ENCODE measurements around the gene ARMH3. TPM values are rescaled to one million over a fixed set of nuclear protein-coding genes. Genes with fewer than 3 reads are reported as not detected.
"Not testable (repeated sequence)": the region's sequence is repeated elsewhere in the genome, so short reads cannot be mapped to it uniquely, and the experiment has no call there.

Gene ARMH3
- total RNA-seq, 2 experiments from 2014 or later = 25.2 to 26.3 TPM

DNA sequence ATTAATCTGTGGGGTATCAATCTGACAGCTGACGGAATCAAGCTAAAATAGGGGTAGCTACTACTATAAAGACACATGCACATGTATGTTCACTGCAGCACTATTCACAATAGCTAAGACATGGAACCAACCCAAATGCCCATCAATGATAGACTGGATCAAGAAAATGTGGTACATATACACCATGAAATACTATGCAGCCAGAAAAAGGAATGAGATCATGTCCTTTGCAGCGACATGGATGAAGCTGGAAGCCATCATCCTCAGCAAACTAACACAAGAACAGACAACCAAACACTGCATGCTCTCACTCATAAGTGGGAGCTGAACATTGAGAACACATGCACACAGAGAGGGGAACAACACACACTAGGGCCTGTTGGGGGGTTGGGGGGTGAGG, 75.3 kb downstream of the ARMH3 start:
- DNase-seq; ATAC-seq; H3K9me3 Mint-ChIP-seq (ENCODE audit: insufficient read depth); H3K27ac Mint-ChIP-seq; H3K4me1 Mint-ChIP-seq (ENCODE audit: low read depth); POLR2A ChIA-PET; H3K4me3 Mint-ChIP-seq; H3K27me3 Mint-ChIP-seq (ENCODE audit: low read depth): not testable (repeated sequence)
- CTCF ChIA-PET = interaction anchor here (1.3 to 2.8 kb wide), 3 partner anchors 29 to 139 kb away, joined by 4 to 11 read pairs (median 4); no protein-coding TSS in a partner anchor
- peaks cover 14% of the 10 kb centered on the region for H3K36me3 Mint-ChIP-seq (ENCODE audit: low read depth)

DNA sequence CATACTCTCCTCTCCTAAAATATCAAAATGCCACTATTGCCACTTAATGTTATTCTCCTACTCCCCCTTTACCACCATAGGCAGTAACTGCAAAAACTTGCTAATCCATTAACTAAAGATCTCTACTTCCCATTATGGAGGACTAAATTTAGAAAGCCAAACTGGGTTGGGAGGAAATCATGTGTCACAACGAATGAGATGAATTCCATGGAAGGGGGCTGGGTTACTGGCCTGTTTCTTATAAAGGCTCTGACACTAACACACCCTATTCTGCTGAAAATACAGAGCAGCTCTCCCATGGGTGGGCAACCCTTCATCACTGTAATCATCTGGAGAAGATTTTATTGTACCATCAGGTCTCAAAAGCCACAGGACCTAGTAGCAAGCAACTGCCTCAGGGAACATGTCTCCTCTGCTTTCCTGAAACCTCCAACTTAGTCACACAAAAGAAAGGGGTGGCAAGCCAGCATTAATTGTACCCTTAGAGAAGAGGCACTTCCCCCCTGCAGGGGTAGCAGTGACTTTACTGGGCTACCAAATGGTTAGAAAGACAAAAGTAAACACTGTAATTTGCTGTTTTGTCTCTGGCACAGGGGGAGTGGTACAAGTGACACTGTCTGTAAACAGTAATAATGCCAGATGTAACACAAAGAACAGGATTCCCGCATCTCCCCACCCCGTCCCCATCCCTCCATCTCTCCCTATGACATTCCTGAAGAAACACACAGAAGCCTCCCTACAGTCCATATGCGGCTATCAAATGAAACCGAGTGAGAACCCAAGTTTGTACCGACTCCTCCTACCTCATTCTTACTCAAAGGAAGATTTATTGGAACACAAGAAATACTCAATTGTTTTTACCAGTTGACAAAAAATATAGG, 81.6 kb downstream of the ARMH3 start:
- ChIA-PET POLR2A (no interaction called here), CTCF (interaction anchor here (1.1 to 1.8 kb wide), 2 partner anchors 16 to 24 kb away, joined by 3 to 4 read pairs; no protein-coding TSS in a partner anchor)
- H3K4me3 Mint-ChIP-seq = peak overlapping the region; percentile 4
- DNase-seq = no peak
- peaks cover 50% of the 10 kb centered on the region for H3K36me3 Mint-ChIP-seq (ENCODE audit: low read depth)
- no peak for ATAC-seq
- no peaks in the 10 kb centered on the region for H3K27me3 Mint-ChIP-seq (ENCODE audit: low read depth)
- H3K27ac Mint-ChIP-seq = peak overlapping the region; percentile 86
- H3K4me1 Mint-ChIP-seq (ENCODE audit: low read depth) = peaks cover 26% of the 10 kb centered on the region
- H3K9me3 Mint-ChIP-seq (ENCODE audit: insufficient read depth) = no peaks in the 10 kb centered on the region

DNA sequence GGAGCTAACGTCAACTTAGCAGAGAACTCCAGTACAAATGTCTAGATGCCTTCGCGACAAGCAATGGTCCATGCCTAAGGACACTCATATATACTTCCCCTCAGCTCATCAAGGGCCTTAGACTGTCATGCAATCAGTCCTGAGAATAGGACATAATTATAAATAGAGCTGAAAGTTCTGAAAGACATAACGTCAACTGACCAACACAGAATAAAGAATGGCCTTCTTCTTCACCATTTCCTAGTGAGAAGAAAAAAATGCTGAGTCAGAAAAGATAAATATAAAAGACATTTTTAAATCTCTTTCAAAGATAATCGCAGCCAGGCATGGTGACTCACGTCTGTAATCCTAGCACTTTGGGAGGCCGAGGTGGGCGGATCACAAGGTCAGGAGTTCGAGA, 83.2 kb downstream of the ARMH3 start:
- H3K4me3 Mint-ChIP-seq = no peak overlapping the region
- H3K36me3 Mint-ChIP-seq (ENCODE audit: low read depth) = peaks cover 63% of the 10 kb centered on the region
- H3K27ac Mint-ChIP-seq = no peak overlapping the region
- no peaks in the 10 kb centered on the region for H3K27me3 Mint-ChIP-seq (ENCODE audit: low read depth)
- DNase-seq (no peak), ATAC-seq (no peak)
- POLR2A ChIA-PET = interaction anchor here (1.2 kb wide), 1 partner anchor 155 kb away, joined by 4 read pairs; the partner anchor contains the start of gene OGA
- CTCF ChIA-PET = interaction anchor here (0.6 to 2.4 kb wide), 4 partner anchors 15 to 132 kb away, joined by 3 to 6 read pairs (median 4); no protein-coding TSS in a partner anchor
- peaks cover 38% of the 10 kb centered on the region for H3K4me1 Mint-ChIP-seq (ENCODE audit: low read depth)
- no peaks in the 10 kb centered on the region for H3K9me3 Mint-ChIP-seq (ENCODE audit: insufficient read depth)

DNA sequence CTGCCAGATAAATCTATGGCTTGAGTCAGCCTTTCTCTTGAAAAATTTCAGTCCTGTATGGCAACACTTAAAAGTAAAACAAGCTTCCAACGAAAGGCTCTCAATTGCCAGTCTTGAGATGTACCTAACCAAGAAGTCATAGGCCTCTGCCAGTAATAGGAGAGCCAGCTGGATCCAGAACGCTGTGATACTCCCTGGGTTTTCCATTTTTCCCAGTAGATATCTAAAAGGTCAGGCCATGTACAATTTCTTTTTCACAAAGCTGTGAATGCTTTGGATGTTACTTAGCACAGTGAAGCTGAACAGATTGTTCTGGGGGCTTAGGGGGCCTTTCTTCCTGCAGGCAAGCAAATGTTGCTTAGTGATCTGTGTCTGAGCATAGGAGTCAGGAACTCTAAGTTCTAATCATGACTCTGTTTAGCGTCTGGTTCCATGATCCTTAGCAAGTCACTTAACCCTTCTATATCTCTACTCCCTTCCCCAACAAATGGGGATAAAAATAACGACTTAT, 86.5 kb downstream of the ARMH3 start:
- Mint-ChIP-seq H3K9me3 (ENCODE audit: insufficient read depth) (no peaks in the 10 kb centered on the region), H3K4me3 (no peak overlapping the region)
- DNase-seq = no peak

DNA sequence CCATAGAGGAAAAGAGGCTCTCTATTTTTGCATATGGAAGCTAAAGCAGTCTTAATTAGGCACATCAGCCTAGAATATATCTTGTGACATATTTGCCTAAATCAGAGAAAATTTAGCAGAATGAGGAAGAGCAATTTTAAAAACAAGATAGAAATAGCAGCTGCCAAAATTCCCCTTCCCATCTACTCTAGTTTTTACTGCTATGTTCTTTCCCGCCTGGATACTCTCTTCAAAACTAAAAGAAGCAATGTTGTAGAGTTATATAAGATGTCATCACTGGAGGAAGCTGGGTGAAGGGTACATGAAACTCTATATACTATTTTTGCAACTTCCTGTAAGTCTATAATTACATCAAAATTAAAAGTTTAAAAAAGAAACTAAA, 87.0 kb downstream of the ARMH3 start:
- no peak overlapping the region for H3K4me3 Mint-ChIP-seq
- ATAC-seq (no peak), DNase-seq (no peak)
- H3K4me1 Mint-ChIP-seq (ENCODE audit: low read depth) = peaks cover 34% of the 10 kb centered on the region
- peak overlapping the region; percentile 5 for H3K27ac Mint-ChIP-seq
- H3K9me3 Mint-ChIP-seq (ENCODE audit: insufficient read depth) = no peaks in the 10 kb centered on the region
- POLR2A ChIA-PET = interaction anchor here (1.2 kb wide), 2 partner anchors 9 to 10 kb away, joined by 3 read pairs; no protein-coding TSS in a partner anchor
- CTCF ChIA-PET = interaction anchor here (0.5 to 2.0 kb wide), 4 partner anchors 10 to 128 kb away, joined by 3 to 11 read pairs (median 7); no protein-coding TSS in a partner anchor
- no peaks in the 10 kb centered on the region for H3K27me3 Mint-ChIP-seq (ENCODE audit: low read depth)
- H3K36me3 Mint-ChIP-seq (ENCODE audit: low read depth) = peaks cover 53% of the 10 kb centered on the region

More for the DNA sequence above, 86.5 kb downstream of the ARMH3 start:
- Mint-ChIP-seq H3K27ac (peak overlapping the region; percentile 48), H3K36me3 (ENCODE audit: low read depth) (peaks cover 55% of the 10 kb centered on the region), H3K4me1 (ENCODE audit: low read depth) (peaks cover 39% of the 10 kb centered on the region), H3K27me3 (ENCODE audit: low read depth) (no peaks in the 10 kb centered on the region)
- ATAC-seq = no peak
- ChIA-PET CTCF (interaction anchor here (0.5 to 2.0 kb wide), 4 partner anchors 10 to 129 kb away, joined by 3 to 11 read pairs (median 7); no protein-coding TSS in a partner anchor), POLR2A (interaction anchor here (1.2 kb wide), 2 partner anchors 9 to 10 kb away, joined by 3 read pairs; no protein-coding TSS in a partner anchor)

DNA sequence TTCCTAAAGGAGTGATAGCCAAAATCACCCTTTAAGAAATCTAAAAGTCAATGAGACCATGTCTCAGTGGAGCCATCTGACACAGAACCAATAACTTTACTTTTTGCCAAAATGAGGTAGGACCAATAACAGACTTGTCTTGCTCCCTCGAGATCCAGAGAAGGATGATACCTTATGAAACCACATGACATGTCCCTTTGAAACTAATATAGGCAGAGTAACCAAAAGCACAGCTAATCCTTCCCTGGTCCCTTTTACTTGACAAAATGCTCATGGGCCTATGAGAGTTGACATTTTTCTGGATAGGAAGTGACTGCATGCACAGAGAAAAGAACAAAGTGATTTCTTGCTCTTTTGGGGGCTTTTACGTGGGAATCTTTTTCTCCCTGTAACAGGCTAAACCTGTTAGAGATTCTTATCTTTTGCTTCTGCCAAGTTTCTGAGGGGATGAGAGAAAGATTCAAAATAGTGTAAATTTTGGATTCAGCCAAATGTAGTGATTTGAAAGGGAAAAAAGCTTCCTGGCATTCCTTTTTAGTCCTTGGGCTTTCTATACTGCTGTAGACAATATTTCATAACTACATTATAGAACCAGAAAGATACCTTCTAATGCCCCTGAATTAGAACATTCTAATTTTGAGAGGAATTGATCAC, 87.6 kb downstream of the ARMH3 start:
- POLR2A ChIA-PET = interaction anchor here (1.2 kb wide), 2 partner anchors 8 to 9 kb away, joined by 3 read pairs; no protein-coding TSS in a partner anchor
- ATAC-seq (no peak), DNase-seq (no peak)
- Mint-ChIP-seq H3K27ac (no peak overlapping the region), H3K4me3 (no peak overlapping the region), H3K9me3 (ENCODE audit: insufficient read depth) (no peaks in the 10 kb centered on the region), H3K36me3 (ENCODE audit: low read depth) (peaks cover 50% of the 10 kb centered on the region), H3K4me1 (ENCODE audit: low read depth) (peaks cover 29% of the 10 kb centered on the region), H3K27me3 (ENCODE audit: low read depth) (no peaks in the 10 kb centered on the region)
- CTCF ChIA-PET = interaction anchor here (2.0 kb wide), 2 partner anchors 41 to 128 kb away, joined by 8 to 11 read pairs; no protein-coding TSS in a partner anchor

DNA sequence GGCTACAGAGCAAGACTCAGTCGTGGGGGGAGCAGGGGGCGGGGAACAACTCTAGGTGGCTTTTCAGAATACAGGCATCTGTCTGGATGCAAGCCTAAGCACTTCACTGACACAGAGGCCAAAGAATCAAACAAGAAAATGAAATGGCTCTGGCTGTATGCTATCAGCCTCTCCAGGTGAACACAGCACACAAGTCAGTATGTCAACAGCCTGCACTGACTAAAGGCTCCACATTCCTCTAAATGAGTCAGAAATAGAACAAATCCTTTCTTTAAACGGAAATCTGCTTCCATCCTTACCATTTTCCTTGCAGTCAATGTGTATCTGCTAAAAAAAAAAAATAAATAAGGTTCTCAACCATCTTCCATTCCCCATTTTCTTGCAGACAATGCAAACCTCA, 88.3 kb downstream of the ARMH3 start:
- peaks cover 48% of the 10 kb centered on the region for H3K36me3 Mint-ChIP-seq (ENCODE audit: low read depth)
- DNase-seq = no peak
- CTCF ChIA-PET = interaction anchor here (1.1 kb wide), 1 partner anchor 77 kb away, joined by 3 read pairs; no protein-coding TSS in a partner anchor
- ATAC-seq = no peak
- H3K4me3 Mint-ChIP-seq = no peak overlapping the region
- no peak overlapping the region for H3K27ac Mint-ChIP-seq
- POLR2A ChIA-PET = no interaction called here
- H3K27me3 Mint-ChIP-seq (ENCODE audit: low read depth) = no peaks in the 10 kb centered on the region
- H3K9me3 Mint-ChIP-seq (ENCODE audit: insufficient read depth) = no peaks in the 10 kb centered on the region
- H3K4me1 Mint-ChIP-seq (ENCODE audit: low read depth) = peaks cover 26% of the 10 kb centered on the region

DNA sequence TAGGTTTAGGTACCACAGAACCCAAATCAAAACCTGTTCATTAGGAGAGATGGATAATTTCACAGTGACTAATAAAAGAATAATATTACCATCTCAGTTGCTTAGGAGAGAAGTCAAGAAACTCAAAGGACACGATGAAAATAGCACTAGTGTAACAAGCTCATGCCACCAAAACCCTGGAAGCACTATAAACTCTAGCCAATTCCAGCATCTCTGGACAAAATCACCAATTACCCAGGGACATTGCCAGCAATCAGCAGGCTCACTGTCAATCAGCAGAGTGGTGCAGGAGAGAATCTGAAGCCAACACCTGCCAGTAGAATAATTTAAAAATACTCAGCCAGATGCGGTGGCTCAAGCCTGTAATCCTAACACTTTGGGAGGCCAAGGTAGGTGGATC, 88.9 kb downstream of the ARMH3 start:
- DNase-seq = no peak
- Mint-ChIP-seq H3K27me3 (ENCODE audit: low read depth) (no peaks in the 10 kb centered on the region), H3K9me3 (ENCODE audit: insufficient read depth) (no peaks in the 10 kb centered on the region), H3K36me3 (ENCODE audit: low read depth) (peaks cover 42% of the 10 kb centered on the region), H3K4me1 (ENCODE audit: low read depth) (peaks cover 26% of the 10 kb centered on the region), H3K4me3 (no peak overlapping the region), H3K27ac (no peak overlapping the region)
- ChIA-PET CTCF (interaction anchor here (0.7 to 1.7 kb wide), 3 partner anchors 43 to 77 kb away, joined by 3 to 6 read pairs (median 3); no protein-coding TSS in a partner anchor), POLR2A (interaction anchor here (0.8 kb wide), 1 partner anchor 149 kb away, joined by 3 read pairs; the partner anchor contains the start of gene OGA)
- no peak for ATAC-seq

DNA sequence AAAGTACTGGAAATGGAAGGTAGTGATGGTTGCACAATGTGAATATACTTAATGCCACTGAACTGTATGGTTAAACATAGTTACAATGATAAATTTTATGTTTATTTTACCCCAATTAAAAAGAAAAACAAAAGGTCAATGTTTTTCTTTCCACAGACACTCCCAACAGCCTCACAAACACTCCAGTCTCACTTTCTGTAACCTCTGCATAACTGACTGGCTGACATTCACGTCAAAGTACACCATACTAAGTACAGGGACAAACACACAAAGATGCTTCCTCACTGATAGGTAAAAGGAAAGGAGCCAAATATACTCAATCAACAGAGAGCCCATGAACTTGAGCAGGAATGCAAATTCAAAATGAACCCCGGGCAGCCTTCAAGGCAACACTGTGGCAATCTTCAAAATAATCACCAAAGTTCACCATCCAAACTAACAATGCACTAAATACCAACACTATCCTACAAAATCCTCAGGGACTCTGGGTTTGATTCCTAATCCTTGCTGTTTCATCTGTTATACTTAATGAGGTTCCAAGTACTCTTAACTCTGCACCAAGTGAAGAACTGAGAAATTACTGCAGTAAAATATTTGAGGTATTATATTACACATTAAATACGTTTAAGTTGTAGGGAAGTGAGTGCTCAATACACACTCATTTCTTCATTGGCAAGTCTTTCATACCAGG, 90.8 kb downstream of the ARMH3 start:
- POLR2A ChIA-PET = no interaction called here
- Mint-ChIP-seq H3K9me3 (ENCODE audit: insufficient read depth) (no peaks in the 10 kb centered on the region), H3K4me1 (ENCODE audit: low read depth) (peaks cover 25% of the 10 kb centered on the region), H3K36me3 (ENCODE audit: low read depth) (peaks cover 31% of the 10 kb centered on the region), H3K4me3 (no peak overlapping the region), H3K27ac (peak overlapping the region; percentile 1), H3K27me3 (ENCODE audit: low read depth) (no peaks in the 10 kb centered on the region)
- CTCF ChIA-PET = no interaction called here
- ATAC-seq (no peak), DNase-seq (no peak)

DNA sequence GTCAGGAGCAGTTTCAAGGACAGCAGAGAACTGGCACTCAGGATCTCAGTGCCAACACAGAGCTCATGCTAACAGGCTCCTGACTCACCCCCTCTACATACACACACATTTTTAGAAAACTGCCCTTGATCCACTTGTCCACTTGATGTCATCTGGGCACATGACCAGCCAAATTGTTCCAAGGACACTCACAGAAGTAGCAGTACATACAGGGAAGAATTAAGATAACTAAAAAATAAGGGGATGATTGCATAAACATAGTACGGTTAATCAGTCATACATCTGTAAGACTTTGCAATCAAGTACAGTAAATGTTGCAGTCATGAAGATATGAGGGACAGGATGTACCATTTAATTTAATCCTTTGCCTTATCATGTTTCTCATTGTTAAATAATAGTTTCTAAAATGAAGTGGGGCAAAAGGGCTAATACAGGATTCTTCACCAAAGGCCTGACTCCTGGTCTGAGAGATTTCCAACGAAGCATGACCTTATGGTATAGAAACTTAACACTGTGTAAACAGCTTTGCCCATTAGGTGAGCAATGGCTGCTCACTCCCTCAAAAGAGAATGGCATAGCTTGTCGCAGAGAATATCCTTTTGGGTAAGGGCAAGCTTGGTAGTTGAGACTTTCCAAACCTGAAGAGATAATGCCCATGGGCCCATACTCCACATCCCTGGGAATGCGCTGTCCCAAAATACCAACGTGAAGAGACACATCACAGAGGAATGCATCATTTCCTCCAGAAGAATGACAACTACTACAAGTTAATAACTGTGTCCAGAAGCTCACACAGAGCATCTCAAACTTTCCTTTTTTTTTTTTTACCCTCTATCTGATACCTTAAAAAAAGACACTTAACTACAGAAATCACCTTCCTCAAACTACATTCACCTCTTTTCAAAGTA, 94.1 kb downstream of the ARMH3 start:
- peaks cover 11% of the 10 kb centered on the region for H3K36me3 Mint-ChIP-seq (ENCODE audit: low read depth)
- POLR2A ChIA-PET = no interaction called here

More for the DNA sequence above, 94.1 kb downstream of the ARMH3 start:
- no peaks in the 10 kb centered on the region for H3K27me3 Mint-ChIP-seq (ENCODE audit: low read depth)
- peaks cover 4% of the 10 kb centered on the region for H3K4me1 Mint-ChIP-seq (ENCODE audit: low read depth)
- no peaks in the 10 kb centered on the region for H3K9me3 Mint-ChIP-seq (ENCODE audit: insufficient read depth)
- ATAC-seq = no peak
- no peak overlapping the region for H3K27ac Mint-ChIP-seq
- no peak overlapping the region for H3K4me3 Mint-ChIP-seq
- DNase-seq = no peak
- CTCF ChIA-PET = interaction anchor here (1.6 kb wide), 1 partner anchor 111 kb away, joined by 3 read pairs; no protein-coding TSS in a partner anchor

All from activated CD8-positive, alpha-beta T cell treated with anti-CD3 and anti-CD28 coated beads, Interleukin-2, amount 10 ng/mL, durations not matched to agents 7 days and 5 days (primary cell).